Heart left ventricle (tissue), 16 donors: ENCODE measurements around the gene BIRC3. TPM values are rescaled to one million over a fixed set of nuclear protein-coding genes. Genes with fewer than 3 reads are reported as not detected.

Experiments used
- ATAC-seq, 4 donors: fragments of 200-7000 bp; cut with Tn5 transposase; one replicate each; pipeline ENCODE4 v1.9.1; 2020 to 2022; ENCODE audit warnings: moderate library complexity in 4 of 4, mild to moderate bottlenecking in 3 of 4, moderate number of reproducible peaks in 1 of 4
- DNase-seq, 5 donors: peaks; one replicate each; pipeline ENCODE4 v3.0.0-alpha.2; 2020
- H3K27ac ChIP-seq, 12 donors: fragments of 200-600 bp; sonication (generic) in 4 of 12; one replicate each; pipeline versions ENCODE4 v1.5.0 to v1.8.0; 2016 to 2022; ENCODE audit warnings: mild to moderate bottlenecking in 2 of 12
- H3K27me3 ChIP-seq, 9 donors: fragments of 200-600 bp; sonication (generic) in 2 of 9; one replicate each; pipeline versions ENCODE4 v1.5.1 to v1.8.0; 2016 to 2022; ENCODE audit warnings: mild to moderate bottlenecking in 3 of 9
- H3K36me3 ChIP-seq, 9 donors: fragments of 200-600 bp; sonication (generic) in 2 of 9; one replicate each; pipeline versions ENCODE4 v1.5.0 to v1.8.0; 2018 to 2022; ENCODE audit warnings: mild to moderate bottlenecking in 2 of 9
- H3K4me1 ChIP-seq, 12 donors: fragments of 200-600 bp; sonication (generic) in 4 of 12; one replicate each; pipeline versions ENCODE4 v1.5.0 to v1.8.0; 2016 to 2022; ENCODE audit warnings: mild to moderate bottlenecking in 3 of 12
- H3K4me3 ChIP-seq, 12 donors: fragments of 200-600 bp; sonication (generic) in 4 of 12; one replicate each; pipeline versions ENCODE4 v1.5.0 to v1.8.0; 2017 to 2022; ENCODE audit warnings: mild to moderate bottlenecking in 9 of 12, moderate library complexity in 4 of 12
- H3K9me3 ChIP-seq, 12 donors: fragments of 200-600 bp; sonication (generic) in 4 of 12; one replicate each; pipeline versions ENCODE4 v1.5.0 to v1.8.0; 2016 to 2022; ENCODE audit warnings: mild to moderate bottlenecking in 1 of 12
- CTCF ChIP-seq, 12 donors: fragments of 200-600 bp; sonication (generic) in 4 of 12; IDR thresholded peaks; one replicate each; pipeline versions ENCODE4 v1.5.0 to v1.8.0; 2018 to 2022; ENCODE audit warnings: antibody characterized with exemption in 12 of 12, mild to moderate bottlenecking in 5 of 12
- POLR2A ChIP-seq, 2 donors: fragments of 450-650 bp; IDR thresholded peaks; one replicate each; pipeline ENCODE4 v1.6.1; 2017; ENCODE audit warnings: antibody characterized with exemption in 2 of 2, mild to moderate bottlenecking in 2 of 2, moderate library complexity in 2 of 2
- WGBS, 4 donors: extraction: QIAGEN DNeasy Blood & Tissue Kit in 2 of 4; methylation state at CpG; one replicate each; pipeline versions ENCODE4 v1.1.5 to v1.1.7; 2013 to 2018; 5-methylcytosine and 5-hydroxymethylcytosine counted together
- intact Hi-C, 10 donors: fragments of 100-400 bp; cut with DNase I; formaldehyde crosslinking; loops; one replicate each; pipeline versions ENCODE4 v1.11.1 to v1.14.2; 2022
- polyA plus RNA-seq, 2 donors: library from polyadenylated mRNA; stranded (reverse); fragments of 200-250 nt; gene quantifications; one replicate each; pipeline ENCODE4 v1.2.3, GENCODE V29; 2013
- total RNA-seq, 9 donors: library from RNA; depleted of rRNA in 2 of 9; stranded (reverse); fragments of >200 nt in 2 of 9; fragmentation: NEBNext Ultra II Directional in 3 of 9; extraction: Animal tissue kit (Norgen Biotek cat#: 25700) in 3 of 9; gene quantifications; one replicate each; pipeline versions ENCODE4 v1.1.0 to v1.2.4, GENCODE V29; 2016 to 2023
- donor health status: ischemic (EF 13 %, LVEDD 7.1; RV severe dilation, severe dysfunction).
- donor health status: healthy with polysubstance abuse.
- donor health status: DM: no; HTN: yes; CAD: no.
- donor health status: DM: no; HTN: no; CAD: no.
- donor health status: ischemic (EF 25% LVEDD 6.9; RV normal size, moderate dysfunction).
- donor health status: ischemic (EF 25% LVEDD 5.7; RV mildly dilated, moderate dysfunction).
- donor health status: healthy.
- donor health status: DM: yes; HTN: yes; CAD: no.
- donor health status: ischemic (EF 35%, LVEDD 5.7; RV mildly dilated, moderate dysfunction).
- donor health status: nonischemic (EF 11% LVEDD 7.7; RV severe dilation, severe dysfunction).
- donor health status: DM: yes; HTN: yes; CAD: no.
- donor health status: PGD.
- donor health status: ischemic (EF 29% LVEDD 5.4; RV normal size, mild dysfunction).
- donor health status: nonischemic (EF 23%, LVEDD 6.1; RV moderate dilation, normal function).

BIRC3 gene
- total and polyA plus RNA-seq, 11 donors: 1.6 to 21.1 (median 3.5) TPM

GRCh38 chr11:102323542-102324251 is 6.4 kb downstream of the BIRC3 start:
- Histone ChIP-seq H3K4me3 (no peak overlapping the region), H3K4me1 (peaks cover 0 to 44% (median 0%) of the 10 kb centered on the region in 12 donors), H3K27me3 (no peaks in the 10 kb centered on the region), H3K9me3 (no peaks in the 10 kb centered on the region), H3K36me3 (peaks cover 0 to 55% (median 18%) of the 10 kb centered on the region in 9 donors), H3K27ac (no peak overlapping the region)
- TF ChIP-seq POLR2A (IDR thresholded peaks at IDR 0.05) (no peak), CTCF (IDR thresholded peaks at IDR 0.05) (no peak)
- no peak for DNase-seq
- no peak for ATAC-seq
- intact Hi-C loops: no loop called here
- WGBS, 4 donors: 93 to 99% (median 98%) methylated on average over 1 of the region's 1 CpG

- Histone ChIP-seq H3K27ac (no peak overlapping the region), H3K4me1 (peaks cover 0 to 30% (median 0%) of the 10 kb centered on the region in 12 donors), H3K9me3 (no peaks in the 10 kb centered on the region), H3K27me3 (no peaks in the 10 kb centered on the region), H3K4me3 (no peak overlapping the region), H3K36me3 (peaks cover 0 to 69% (median 28%) of the 10 kb centered on the region in 9 donors)
- no peak for ATAC-seq
- intact Hi-C loops: no loop called here
- TF ChIP-seq POLR2A (IDR thresholded peaks at IDR 0.05) (no peak), CTCF (IDR thresholded peaks at IDR 0.05) (no peak)
- WGBS, 4 donors: 88 to 91% (median 91%) methylated on average over 3 of the region's 3 CpGs
- no peak for DNase-seq
Measured at GRCh38 chr11:102325088-102325487, 7.8 kb downstream of the BIRC3 start.

GRCh38 chr11:102328748-102329147 is 11.5 kb downstream of the BIRC3 start:
- TF ChIP-seq CTCF (IDR thresholded peaks at IDR 0.05) (no peak), POLR2A (IDR thresholded peaks at IDR 0.05) (no peak)
- no peak for ATAC-seq
- Histone ChIP-seq H3K36me3 (peaks cover 0 to 98% (median 55%) of the 10 kb centered on the region in 9 donors), H3K4me1 (no peaks in the 10 kb centered on the region), H3K4me3 (no peak overlapping the region), H3K9me3 (no peaks in the 10 kb centered on the region), H3K27me3 (no peaks in the 10 kb centered on the region), H3K27ac (no peak overlapping the region)
- DNase-seq: no peak
- intact Hi-C loops: no loop called here
- 97 to 100% (median 99%) methylated on average over 1 of the region's 1 CpG for WGBS, 4 donors

GRCh38 chr11:102330231-102330630 is 12.9 kb downstream of the BIRC3 start:
- no peak for TF ChIP-seq POLR2A (IDR thresholded peaks at IDR 0.05)
- no peak for TF ChIP-seq CTCF (IDR thresholded peaks at IDR 0.05)
- no peaks in the 10 kb centered on the region for H3K9me3 ChIP-seq
- no peaks in the 10 kb centered on the region for H3K4me1 ChIP-seq
- H3K36me3 ChIP-seq: peaks cover 0 to 99% (median 55%) of the 10 kb centered on the region in 9 donors
- intact Hi-C loops: no loop called here
- no peak overlapping the region for H3K4me3 ChIP-seq
- no peaks in the 10 kb centered on the region for H3K27me3 ChIP-seq
- DNase-seq: no peak
- no peak for ATAC-seq
- H3K27ac ChIP-seq: no peak overlapping the region
